HG03097 (cell line): ENCODE data around the gene PDXK.

Experiments used
- ATAC-seq: cut with Tn5 transposase; IDR thresholded peaks from one replicate; pipeline ENCODE4 v1.9.1; 2021; ENCODE audit not compliant: unreplicated experiment, low FRiP score

Gene PDXK

GRCh38 chr21:43799301-43799840 is 80.4 kb downstream of the PDXK start:
- ATAC-seq, result no peak

GRCh38 chr21:43800124-43800523 is 81.2 kb downstream of the PDXK start:
- no peak for ATAC-seq

GRCh38 chr21:43800566-43800965 is 81.6 kb downstream of the PDXK start:
- no peak for ATAC-seq

GRCh38 chr21:43801006-43801783 is 82.3 kb downstream of the PDXK start:
- ATAC-seq, result no peak

- ATAC-seq, result no peak
Measured at GRCh38 chr21:43802713-43803313, 83.9 kb downstream of the PDXK start.

- ATAC-seq, result no peak
Measured at GRCh38 chr21:43803558-43804300, 84.8 kb downstream of the PDXK start.

GRCh38 chr21:43805275-43805800 is 86.4 kb downstream of the PDXK start:
- ATAC-seq, result peak; percentile 73

- no peak for ATAC-seq
Measured at GRCh38 chr21:43806017-43806710, 87.2 kb downstream of the PDXK start.

- no peak for ATAC-seq
Measured at GRCh38 chr21:43808367-43808766, 89.4 kb downstream of the PDXK start.

- no peak for ATAC-seq
Measured at GRCh38 chr21:43808832-43809251, 89.9 kb downstream of the PDXK start.

- no peak for ATAC-seq
Measured at GRCh38 chr21:43809346-43809799, 90.4 kb downstream of the PDXK start.

- ATAC-seq, result no peak
Measured at GRCh38 chr21:43809853-43810504, 91.0 kb downstream of the PDXK start.

GRCh38 chr21:43810505-43811261 is 91.8 kb downstream of the PDXK start:
- ATAC-seq, result no peak

GRCh38 chr21:43811262-43812105 is 92.6 kb downstream of the PDXK start:
- ATAC-seq, result no peak
